ENCODE measurements around the gene CD109.

Gene CD109

GRCh38 chr6:73691512-73691911, 4.5 kb upstream of the CD109 start:
- no peak for TF ChIP-seq CTCF (IDR thresholded peaks at IDR 0.05; ENCODE audit: low read depth, low read length)
- no peak overlapping the region for H3K4me3 ChIP-seq (ENCODE audit: low read depth, low read length)

- peak overlapping the region; percentile 65 for H3K4me3 ChIP-seq (ENCODE audit: low read depth, low read length)
Observed at GRCh38 chr6:73694711-73695411, 1.1 kb upstream of the CD109 start.

GRCh38 chr6:73696966-73697655, 1.1 kb downstream of the CD109 start:
- no peak for TF ChIP-seq CTCF (IDR thresholded peaks at IDR 0.05; ENCODE audit: low read depth, low read length)
- H3K4me3 ChIP-seq (ENCODE audit: low read depth, low read length): peak overlapping the region; percentile 65

More at GRCh38 chr6:73694711-73695411, 1.1 kb upstream of the CD109 start:
- no peak for TF ChIP-seq CTCF (IDR thresholded peaks at IDR 0.05; ENCODE audit: low read depth, low read length)

GRCh38 chr6:73699676-73700459, 3.9 kb downstream of the CD109 start:
- H3K4me3 ChIP-seq (ENCODE audit: low read depth, low read length): no peak overlapping the region
- no peak for TF ChIP-seq CTCF (IDR thresholded peaks at IDR 0.05; ENCODE audit: low read depth, low read length)

- H3K4me3 ChIP-seq (ENCODE audit: low read depth, low read length): no peak overlapping the region
- no peak for TF ChIP-seq CTCF (IDR thresholded peaks at IDR 0.05; ENCODE audit: low read depth, low read length)
Observed at GRCh38 chr6:73702444-73702843, 6.4 kb downstream of the CD109 start.

GRCh38 chr6:73703466-73703865, 7.5 kb downstream of the CD109 start:
- no peak overlapping the region for H3K4me3 ChIP-seq (ENCODE audit: low read depth, low read length)
- no peak for TF ChIP-seq CTCF (IDR thresholded peaks at IDR 0.05; ENCODE audit: low read depth, low read length)
